ENCODE results near the gene PDIK1L. TPM values are rescaled to one million over a fixed set of nuclear protein-coding genes. Genes with fewer than 3 reads are reported as not detected.

Gene PDIK1L
- total and polyA plus RNA-seq, 9 of the 15 experiments (the other 6 are each of a cell fraction or from before 2014, with no cell fraction given), result 12.8 to 30.2 (median 21.5) TPM

GRCh38 chr1:26089125-26089524, 22.5 kb upstream of the PDIK1L start:
- H3K9me1 ChIP-seq (ENCODE audit: control insufficient read depth, insufficient read depth, low read length), result no peaks in the 10 kb centered on the region
- H3K36me3 ChIP-seq (ENCODE audit: control insufficient read depth, insufficient read depth, low read length), result no peaks in the 10 kb centered on the region
- no peaks in the 10 kb centered on the region for H4K20me1 ChIP-seq (replicated peaks; ENCODE audit: control insufficient read depth, insufficient read depth, low read length)
- CTCF ChIA-PET (ENCODE audit: low intra/inter-chr PET ratio), result interaction anchor here (0.7 kb wide), 1 partner anchor 232 kb away, joined by 3 read pairs; no protein-coding TSS in a partner anchor
- H3K4me3 ChIP-seq, result no peak overlapping the region
- DNase-seq (ENCODE audit: extremely low read depth in 1 of 4, low spot score in 3 of 4) (no peak), FAIRE-seq (no peak), ATAC-seq (no peak)
- no peaks in the 10 kb centered on the region for H3K9me3 ChIP-seq (replicated peaks; ENCODE audit: control insufficient read depth, insufficient read depth, low read depth, low read length)
- intact Hi-C loops (cut with micrococcal nuclease), result no loop called here
- POLR2A ChIA-PET, result no interaction called here
- no peak overlapping the region for H3K9ac ChIP-seq (ENCODE audit: insufficient read depth in 1 of 2, low read depth in 2 of 2, low read length in 2 of 2)
- in situ Hi-C loops (cut with MboI), result no loop called here
- no peaks in the 10 kb centered on the region for H3K27me3 ChIP-seq (ENCODE audit: control insufficient read depth in 2 of 2, insufficient read depth in 2 of 2, low read length in 2 of 2)
- H3K27ac ChIP-seq (ENCODE audit: extremely low read depth, low read depth, low read length), result no peak overlapping the region
- H3K4me1 ChIP-seq (replicated peaks in 1 of 2; ENCODE audit: control insufficient read depth in 2 of 2, insufficient read depth in 2 of 2, low read length in 2 of 2), result peaks cover 8 to 26% of the 10 kb centered on the region in 2 experiments
- H3K79me2 ChIP-seq (ENCODE audit: control insufficient read depth, insufficient read depth, low read length), result no peaks in the 10 kb centered on the region
- no TSS peak for BruUV-seq (replicated peaks)
- WGBS (ENCODE audit: insufficient coverage, low coverage, missing lambda C conversion rate), result 79% methylated on average over 3 of the region's 3 CpGs
- no peak overlapping the region for H3K4me2 ChIP-seq (ENCODE audit: insufficient read depth, low read length)
- TF ChIP-seq GATAD2B (IDR thresholded peaks at IDR 0.05; ENCODE audit: borderline replicate concordance) (no peak), ZNF584 (CRISPR knock-in tag; IDR thresholded peaks at IDR 0.05; ENCODE audit: low read depth) (no peak), EP300 (IDR thresholded peaks at IDR 0.05; ENCODE audit: low read length) (no peak), MYBL2 (IDR thresholded peaks at IDR 0.05; ENCODE audit: low read depth) (no peak), MYBL2 (CRISPR knock-in tag; IDR thresholded peaks at IDR 0.05; ENCODE audit: borderline replicate concordance) (no peak), NONO (IDR thresholded peaks at IDR 0.05; ENCODE audit: low read depth in 2 of 2, low read length in 1 of 2) (no peak), TGIF2 (CRISPR knock-in tag; IDR thresholded peaks at IDR 0.05) (no peak), RBM25 (IDR thresholded peaks at IDR 0.05; ENCODE audit: low read depth, low read length, severe bottlenecking) (peak; percentile 97), KLF10 (CRISPR knock-in tag; IDR thresholded peaks at IDR 0.05) (no peak), HDAC2 (IDR thresholded peaks at IDR 0.05) (peak; percentile 83; the same call in 1 of the 2 replicates), KDM1A (IDR thresholded peaks at IDR 0.05) (peak; percentile 67 to 79), SMARCA5 (IDR thresholded peaks at IDR 0.05) (0 out of 2 replicates have a peak, but pooled peaks have one; percentile 65), C11orf30 (IDR thresholded peaks at IDR 0.05; ENCODE audit: low read depth) (no peak), ZFP36 (IDR thresholded peaks at IDR 0.05; ENCODE audit: low read depth, low read length, partially characterized antibody) (peak; percentile 80), ZNF316 (IDR thresholded peaks at IDR 0.05) (peak; percentile 18; the same call in 1 of the 2 replicates), BRD9 (IDR thresholded peaks at IDR 0.05; ENCODE audit: low read depth, partially characterized antibody) (peak; percentile 37), ADNP (tag; IDR thresholded peaks at IDR 0.05) (0 out of 2 replicates have a peak, but pooled peaks have one; percentile 24), ZKSCAN3 (CRISPR knock-in tag; IDR thresholded peaks at IDR 0.05) (no peak), ZNF121 (CRISPR knock-in tag; conservative IDR thresholded peaks at IDR 0.05) (peak; percentile 9; the same call in 1 of the 2 replicates), STAT5A (IDR thresholded peaks at IDR 0.05; ENCODE audit: borderline replicate concordance, low read length) (no peak), BRF2 (IDR thresholded peaks at IDR 0.05; ENCODE audit: borderline replicate concordance, insufficient read depth, insufficient read length) (no peak), NEUROD1 (IDR thresholded peaks at IDR 0.05; ENCODE audit: borderline replicate concordance, low read depth, low read length, partially characterized antibody) (no peak), HOXB6 (CRISPR knock-in tag; IDR thresholded peaks at IDR 0.05; ENCODE audit: borderline replicate concordance) (no peak), RB1 (IDR thresholded peaks at IDR 0.05; ENCODE audit: low read depth) (no peak), FOS (IDR thresholded peaks at IDR 0.05; ENCODE audit: extremely low read depth, insufficient read length) (no peak), RCOR1 (IDR thresholded peaks at IDR 0.05; ENCODE audit: borderline replicate concordance in 1 of 2, low read depth in 2 of 2, low read length in 2 of 2) (peak in 1 of 2 experiments; percentile 55; a peak in 1 of 4 replicates), BCOR (IDR thresholded peaks at IDR 0.05) (peak; percentile 95), RBFOX2 (IDR thresholded peaks at IDR 0.05; ENCODE audit: low read depth, low read length) (no peak)
- H2AFZ ChIP-seq (ENCODE audit: low read depth, low read length), result no peak overlapping the region
